Sigmoid colon (tissue), 4 donors: ENCODE data around the gene CCDC107.

Experiments used
- CTCF ChIP-seq, 4 experiments: fragments of 450-650 bp in 3 of 4; fragments of 200-600 bp in 1 of 4; IDR thresholded peaks; one replicate each; pipeline ENCODE4 v1.5.1; 2016 to 2019; ENCODE audit warnings: antibody characterized with exemption in 4 of 4, mild to moderate bottlenecking in 3 of 4, moderate library complexity in 2 of 4
- EP300 ChIP-seq, 4 donors: sonication (generic); formaldehyde crosslinking; IDR thresholded peaks; one replicate each; pipeline ENCODE4 v1.6.1; 2017; ENCODE audit warnings: antibody characterized with exemption in 4 of 4
- POLR2A ChIP-seq, 2 donors: fragments of 450-650 bp; IDR thresholded peaks; one replicate each; pipeline ENCODE4 v1.6.1; 2016; ENCODE audit warnings: antibody characterized with exemption in 2 of 2, mild to moderate bottlenecking in 2 of 2, moderate library complexity in 2 of 2
- POLR2AphosphoS5 ChIP-seq, 4 donors: sonication (generic); formaldehyde crosslinking; IDR thresholded peaks; one replicate each; pipeline ENCODE4 v1.6.1; 2017; ENCODE audit warnings: antibody characterized with exemption in 4 of 4

DNA sequence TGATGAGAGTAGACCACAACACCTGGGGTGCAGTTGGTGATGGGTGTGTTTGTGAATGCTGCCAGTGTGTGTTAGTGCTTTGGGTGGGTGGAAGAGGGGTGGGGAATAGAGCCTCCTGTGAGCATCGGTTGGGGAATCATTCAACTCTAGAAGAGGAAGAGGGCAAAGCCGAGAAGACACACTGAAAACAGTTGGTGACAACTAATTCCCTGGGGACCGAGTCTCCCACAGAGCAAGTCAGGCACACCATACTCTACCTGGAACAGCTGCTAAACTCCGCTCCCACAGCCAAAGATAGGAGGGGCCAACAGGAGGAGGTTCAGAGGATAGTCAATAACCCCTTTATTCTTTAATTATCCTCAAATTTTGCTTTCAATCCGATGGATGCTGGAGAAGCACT, 8.5 kb downstream of the CCDC107 start:
- TF ChIP-seq CTCF (IDR thresholded peaks at IDR 0.05) (no peak), POLR2A (IDR thresholded peaks at IDR 0.05) (no peak), EP300 (IDR thresholded peaks at IDR 0.05) (no peak), POLR2AphosphoS5 (IDR thresholded peaks at IDR 0.05) (no peak)
